ENCODE measurements around the gene CHST15.
A peak's percentile ranks its signal among the peaks of the same experiment; 100 is the strongest.

Gene CHST15

GRCh38 chr10:124066781-124067714, 26.4 kb downstream of the CHST15 start:
- Histone ChIP-seq H3K9ac (ENCODE audit: low read depth, low read length) (peak overlapping the region; percentile 18; the same call in 1 of the 2 replicates), H3K36me3 (ENCODE audit: insufficient read depth, low read depth, low read length) (no peaks in the 10 kb centered on the region), H3K4me3 (ENCODE audit: low read length) (no peak overlapping the region), H3K27me3 (ENCODE audit: insufficient read depth, low read length) (no peaks in the 10 kb centered on the region), H3K27ac (ENCODE audit: low read length) (no peak overlapping the region), H3K9me3 (ENCODE audit: insufficient read depth, low read depth, low read length) (no peaks in the 10 kb centered on the region), H3K4me1 (ENCODE audit: insufficient read depth, low read length) (peaks cover 24% of the 10 kb centered on the region)

- Histone ChIP-seq H3K27me3 (ENCODE audit: insufficient read depth, low read length) (no peaks in the 10 kb centered on the region), H3K9ac (ENCODE audit: low read depth, low read length) (peak overlapping the region; percentile 30; the same call in 1 of the 2 replicates), H3K27ac (ENCODE audit: low read length) (no peak overlapping the region), H3K4me1 (ENCODE audit: insufficient read depth, low read length) (peaks cover 24% of the 10 kb centered on the region), H3K9me3 (ENCODE audit: insufficient read depth, low read depth, low read length) (no peaks in the 10 kb centered on the region), H3K36me3 (ENCODE audit: insufficient read depth, low read depth, low read length) (no peaks in the 10 kb centered on the region), H3K4me3 (ENCODE audit: low read length) (peak overlapping the region; percentile 32; the same call in 1 of the 2 replicates)
Measured at GRCh38 chr10:124066126-124066700, 27.2 kb downstream of the CHST15 start.

GRCh38 chr10:124065382-124066125, 27.8 kb downstream of the CHST15 start:
- no peak overlapping the region for H3K27ac ChIP-seq (ENCODE audit: low read length)

GRCh38 chr10:124064676-124065075, 28.7 kb downstream of the CHST15 start:
- Histone ChIP-seq H3K4me1 (ENCODE audit: insufficient read depth, low read length) (peaks cover 24% of the 10 kb centered on the region), H3K9ac (ENCODE audit: low read depth, low read length) (no peak overlapping the region; the same call in 1 of the 2 replicates), H3K27me3 (ENCODE audit: insufficient read depth, low read length) (no peaks in the 10 kb centered on the region), H3K9me3 (ENCODE audit: insufficient read depth, low read depth, low read length) (no peaks in the 10 kb centered on the region), H3K27ac (ENCODE audit: low read length) (no peak overlapping the region), H3K36me3 (ENCODE audit: insufficient read depth, low read depth, low read length) (no peaks in the 10 kb centered on the region), H3K4me3 (ENCODE audit: low read length) (no peak overlapping the region)

More at GRCh38 chr10:124065382-124066125, 27.8 kb downstream of the CHST15 start:
- H3K9me3 ChIP-seq (ENCODE audit: insufficient read depth, low read depth, low read length), result no peaks in the 10 kb centered on the region
- no peaks in the 10 kb centered on the region for H3K36me3 ChIP-seq (ENCODE audit: insufficient read depth, low read depth, low read length)
- peak overlapping the region; percentile 30; the same call in 1 of the 2 replicates for H3K9ac ChIP-seq (ENCODE audit: low read depth, low read length)
- peak overlapping the region; percentile 32; the same call in 1 of the 2 replicates for H3K4me3 ChIP-seq (ENCODE audit: low read length)
- H3K4me1 ChIP-seq (ENCODE audit: insufficient read depth, low read length), result peaks cover 24% of the 10 kb centered on the region
- H3K27me3 ChIP-seq (ENCODE audit: insufficient read depth, low read length), result no peaks in the 10 kb centered on the region

GRCh38 chr10:124063750-124064603, 29.4 kb downstream of the CHST15 start:
- Histone ChIP-seq H3K9me3 (ENCODE audit: insufficient read depth, low read depth, low read length) (no peaks in the 10 kb centered on the region), H3K4me3 (ENCODE audit: low read length) (no peak overlapping the region), H3K27ac (ENCODE audit: low read length) (no peak overlapping the region), H3K4me1 (ENCODE audit: insufficient read depth, low read length) (peaks cover 24% of the 10 kb centered on the region), H3K36me3 (ENCODE audit: insufficient read depth, low read depth, low read length) (no peaks in the 10 kb centered on the region), H3K27me3 (ENCODE audit: insufficient read depth, low read length) (no peaks in the 10 kb centered on the region), H3K9ac (ENCODE audit: low read depth, low read length) (no peak overlapping the region)

- Histone ChIP-seq H3K36me3 (ENCODE audit: insufficient read depth, low read depth, low read length) (no peaks in the 10 kb centered on the region), H3K4me1 (ENCODE audit: insufficient read depth, low read length) (peaks cover 24% of the 10 kb centered on the region), H3K9me3 (ENCODE audit: insufficient read depth, low read depth, low read length) (no peaks in the 10 kb centered on the region), H3K9ac (ENCODE audit: low read depth, low read length) (no peak overlapping the region), H3K4me3 (ENCODE audit: low read length) (no peak overlapping the region), H3K27me3 (ENCODE audit: insufficient read depth, low read length) (no peaks in the 10 kb centered on the region), H3K27ac (ENCODE audit: low read length) (no peak overlapping the region)
Measured at GRCh38 chr10:124062390-124062789, 31.0 kb downstream of the CHST15 start.

- H3K27me3 ChIP-seq (ENCODE audit: insufficient read depth, low read length), result no peaks in the 10 kb centered on the region
- H3K4me1 ChIP-seq (ENCODE audit: insufficient read depth, low read length), result peaks cover 11% of the 10 kb centered on the region
- no peak overlapping the region for H3K27ac ChIP-seq (ENCODE audit: low read length)
- no peaks in the 10 kb centered on the region for H3K9me3 ChIP-seq (ENCODE audit: insufficient read depth, low read depth, low read length)
- H3K9ac ChIP-seq (ENCODE audit: low read depth, low read length), result no peak overlapping the region
- H3K4me3 ChIP-seq (ENCODE audit: low read length), result no peak overlapping the region
- no peaks in the 10 kb centered on the region for H3K36me3 ChIP-seq (ENCODE audit: insufficient read depth, low read depth, low read length)
Measured at GRCh38 chr10:124061030-124061429, 32.4 kb downstream of the CHST15 start.

- Histone ChIP-seq H3K4me1 (ENCODE audit: insufficient read depth, low read length) (peaks cover 3% of the 10 kb centered on the region), H3K4me3 (ENCODE audit: low read length) (no peak overlapping the region), H3K9ac (ENCODE audit: low read depth, low read length) (no peak overlapping the region), H3K9me3 (ENCODE audit: insufficient read depth, low read depth, low read length) (no peaks in the 10 kb centered on the region), H3K27ac (ENCODE audit: low read length) (no peak overlapping the region), H3K36me3 (ENCODE audit: insufficient read depth, low read depth, low read length) (no peaks in the 10 kb centered on the region), H3K27me3 (ENCODE audit: insufficient read depth, low read length) (no peaks in the 10 kb centered on the region)
Measured at GRCh38 chr10:124060148-124060720, 33.2 kb downstream of the CHST15 start.

GRCh38 chr10:124059551-124059950, 33.8 kb downstream of the CHST15 start:
- Histone ChIP-seq H3K27ac (ENCODE audit: low read length) (no peak overlapping the region), H3K4me3 (ENCODE audit: low read length) (no peak overlapping the region), H3K9ac (ENCODE audit: low read depth, low read length) (no peak overlapping the region), H3K27me3 (ENCODE audit: insufficient read depth, low read length) (no peaks in the 10 kb centered on the region), H3K36me3 (ENCODE audit: insufficient read depth, low read depth, low read length) (no peaks in the 10 kb centered on the region), H3K4me1 (ENCODE audit: insufficient read depth, low read length) (no peaks in the 10 kb centered on the region; the same call in none of the 2 replicates), H3K9me3 (ENCODE audit: insufficient read depth, low read depth, low read length) (no peaks in the 10 kb centered on the region)

GRCh38 chr10:124058346-124059003, 34.9 kb downstream of the CHST15 start:
- H3K36me3 ChIP-seq (ENCODE audit: insufficient read depth, low read depth, low read length), result no peaks in the 10 kb centered on the region
- H3K27me3 ChIP-seq (ENCODE audit: insufficient read depth, low read length), result no peaks in the 10 kb centered on the region
- no peak overlapping the region for H3K9ac ChIP-seq (ENCODE audit: low read depth, low read length)
- H3K4me1 ChIP-seq (ENCODE audit: insufficient read depth, low read length), result peaks cover 4% of the 10 kb centered on the region; the same call in 1 of the 2 replicates
- H3K9me3 ChIP-seq (ENCODE audit: insufficient read depth, low read depth, low read length), result no peaks in the 10 kb centered on the region
- no peak overlapping the region for H3K27ac ChIP-seq (ENCODE audit: low read length)
- no peak overlapping the region for H3K4me3 ChIP-seq (ENCODE audit: low read length)

All from iPS-20b (cell line).